BE2C (cell line): ENCODE data around the gene SNRPD3.
"Not testable (repeated sequence)": the region's sequence is repeated elsewhere in the genome, so short reads cannot be mapped to it uniquely, and the experiment has no call there.

Experiments used
- DNase-seq: peaks from one replicate; pipeline ENCODE4 v3.0.0-alpha.2; 2020
- H3K27me3 ChIP-seq: fragments of 250-450 bp; sonication (Bioruptor Pico); 2 replicates; pipeline ENCODE4 v1.5.1; 2020; ENCODE audit warnings: mild to moderate bottlenecking
- H3K36me3 ChIP-seq: fragments of 250-450 bp; sonication (Bioruptor Pico); 2 replicates; pipeline ENCODE4 v1.5.1; 2020; ENCODE audit warnings: mild to moderate bottlenecking
- H3K4me1 ChIP-seq: fragments of 250-450 bp; sonication (Bioruptor Pico); 2 replicates; pipeline ENCODE4 v1.5.1; 2020
- H3K4me3 ChIP-seq: 2 replicates; pipeline ENCODE4 v1.5.1; 2011; ENCODE audit warnings: low read depth, low read length
- H3K9me3 ChIP-seq: fragments of 250-450 bp; sonication (Bioruptor Pico); 2 replicates; pipeline ENCODE4 v1.5.1; 2020
- TF ChIP-seq, protein P1 (sequence below): IDR thresholded peaks from 2 replicates; pipeline ENCODE4 v1.5.1; 2012; ENCODE audit warnings: mild to moderate bottlenecking, low read depth, low read length

The SNRPD3 gene

DNA sequence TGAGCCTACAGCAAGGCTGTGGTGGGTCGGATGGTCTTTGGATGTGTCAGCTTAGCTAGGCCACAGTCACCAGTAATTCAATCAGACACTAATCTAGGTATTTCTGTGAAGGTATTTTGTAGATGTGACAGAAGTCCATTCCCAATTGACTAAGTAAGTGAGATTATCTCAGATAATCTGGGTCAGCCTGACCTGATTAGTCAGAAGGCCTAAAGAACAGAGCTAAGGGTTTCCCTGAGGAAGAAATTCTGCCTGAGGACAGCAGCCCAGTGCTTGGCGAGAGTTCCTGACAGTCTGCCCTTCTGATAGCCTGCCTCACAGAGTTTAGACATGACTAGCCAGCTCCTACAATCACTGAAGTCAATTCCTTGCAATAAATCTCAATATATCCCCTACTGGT, 29.6 kb upstream of the SNRPD3 start:
- Histone ChIP-seq H3K4me1 (peaks cover 23% of the 10 kb centered on the region), H3K4me3 (no peak overlapping the region), H3K27me3 (no peaks in the 10 kb centered on the region), H3K36me3 (no peaks in the 10 kb centered on the region), H3K9me3 (no peaks in the 10 kb centered on the region)
- DNase-seq = no peak
- TF ChIP-seq, protein P1, sequence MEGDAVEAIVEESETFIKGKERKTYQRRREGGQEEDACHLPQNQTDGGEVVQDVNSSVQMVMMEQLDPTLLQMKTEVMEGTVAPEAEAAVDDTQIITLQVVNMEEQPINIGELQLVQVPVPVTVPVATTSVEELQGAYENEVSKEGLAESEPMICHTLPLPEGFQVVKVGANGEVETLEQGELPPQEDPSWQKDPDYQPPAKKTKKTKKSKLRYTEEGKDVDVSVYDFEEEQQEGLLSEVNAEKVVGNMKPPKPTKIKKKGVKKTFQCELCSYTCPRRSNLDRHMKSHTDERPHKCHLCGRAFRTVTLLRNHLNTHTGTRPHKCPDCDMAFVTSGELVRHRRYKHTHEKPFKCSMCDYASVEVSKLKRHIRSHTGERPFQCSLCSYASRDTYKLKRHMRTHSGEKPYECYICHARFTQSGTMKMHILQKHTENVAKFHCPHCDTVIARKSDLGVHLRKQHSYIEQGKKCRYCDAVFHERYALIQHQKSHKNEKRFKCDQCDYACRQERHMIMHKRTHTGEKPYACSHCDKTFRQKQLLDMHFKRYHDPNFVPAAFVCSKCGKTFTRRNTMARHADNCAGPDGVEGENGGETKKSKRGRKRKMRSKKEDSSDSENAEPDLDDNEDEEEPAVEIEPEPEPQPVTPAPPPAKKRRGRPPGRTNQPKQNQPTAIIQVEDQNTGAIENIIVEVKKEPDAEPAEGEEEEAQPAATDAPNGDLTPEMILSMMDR = no peak

DNA sequence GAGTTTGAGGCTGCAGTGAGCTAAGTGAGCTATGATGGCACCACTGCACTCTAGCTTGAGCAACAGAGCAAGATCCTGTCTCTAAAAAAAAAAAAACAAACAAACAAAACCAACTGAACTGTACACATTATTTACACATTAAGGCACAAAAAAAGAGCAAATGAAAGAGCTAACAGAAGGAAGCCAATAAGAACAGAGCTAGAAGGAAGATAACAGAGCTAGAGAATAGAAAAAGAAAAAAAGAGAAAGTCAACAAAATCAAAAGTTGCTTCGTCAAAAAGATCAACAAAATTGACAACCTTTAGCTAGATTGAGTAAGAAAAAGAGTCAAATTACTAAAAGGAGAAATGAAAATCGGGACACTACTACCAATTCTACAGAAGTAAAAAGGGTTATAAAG, 25.9 kb upstream of the SNRPD3 start:
- Histone ChIP-seq H3K27me3 (no peaks in the 10 kb centered on the region), H3K36me3 (no peaks in the 10 kb centered on the region), H3K4me1 (peaks cover 2% of the 10 kb centered on the region; the same call in 1 of the 2 replicates), H3K9me3 (no peaks in the 10 kb centered on the region), H3K4me3 (no peak overlapping the region)
- no peak for DNase-seq
- TF ChIP-seq, protein P1 = no peak

DNA sequence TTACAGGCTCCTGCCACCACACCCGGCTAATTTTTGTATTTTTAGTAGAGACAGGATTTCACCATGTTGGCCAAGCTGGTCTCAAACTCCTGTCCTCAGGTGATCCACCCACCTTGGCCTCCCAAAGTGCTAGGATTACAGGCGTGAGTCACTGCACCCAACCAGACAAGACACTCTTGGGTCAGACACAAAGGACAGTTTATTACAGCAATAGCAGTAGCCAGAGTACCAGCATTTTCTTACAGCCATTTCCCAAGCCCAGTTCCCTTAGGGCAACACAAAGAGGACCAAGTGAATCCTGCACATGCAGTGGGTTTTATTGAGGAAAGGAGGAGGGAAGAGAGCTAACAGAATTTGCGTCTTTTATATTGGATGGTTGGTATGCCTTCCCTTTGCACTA, 24.8 kb upstream of the SNRPD3 start:
- H3K4me1 ChIP-seq, H3K27me3 ChIP-seq, H3K4me3 ChIP-seq, H3K9me3 ChIP-seq, H3K36me3 ChIP-seq, DNase-seq: not testable (repeated sequence)

DNA sequence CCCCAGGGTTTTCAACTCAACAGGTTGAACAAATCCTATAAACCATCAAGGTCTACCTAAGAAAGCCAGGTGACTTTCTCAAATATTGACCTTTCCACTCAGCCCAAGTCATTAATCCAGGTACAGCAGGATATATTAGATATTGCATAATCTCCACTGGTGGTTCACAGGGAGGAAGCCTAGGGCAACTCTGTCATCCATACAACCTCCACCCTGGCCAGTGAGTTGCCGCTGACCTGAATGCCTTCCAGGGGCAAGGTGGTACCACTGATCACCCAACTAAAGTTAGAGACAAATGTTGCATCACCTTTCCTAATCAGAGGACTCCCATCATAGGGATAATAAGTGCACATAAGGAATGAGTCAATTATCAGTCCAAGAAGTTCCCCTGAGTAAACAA, 23.7 kb upstream of the SNRPD3 start:
- Histone ChIP-seq H3K27me3 (no peaks in the 10 kb centered on the region), H3K36me3 (no peaks in the 10 kb centered on the region), H3K4me3 (no peak overlapping the region), H3K9me3 (no peaks in the 10 kb centered on the region), H3K4me1 (no peaks in the 10 kb centered on the region)
- DNase-seq = no peak
- TF ChIP-seq, protein P1 = no peak

DNA sequence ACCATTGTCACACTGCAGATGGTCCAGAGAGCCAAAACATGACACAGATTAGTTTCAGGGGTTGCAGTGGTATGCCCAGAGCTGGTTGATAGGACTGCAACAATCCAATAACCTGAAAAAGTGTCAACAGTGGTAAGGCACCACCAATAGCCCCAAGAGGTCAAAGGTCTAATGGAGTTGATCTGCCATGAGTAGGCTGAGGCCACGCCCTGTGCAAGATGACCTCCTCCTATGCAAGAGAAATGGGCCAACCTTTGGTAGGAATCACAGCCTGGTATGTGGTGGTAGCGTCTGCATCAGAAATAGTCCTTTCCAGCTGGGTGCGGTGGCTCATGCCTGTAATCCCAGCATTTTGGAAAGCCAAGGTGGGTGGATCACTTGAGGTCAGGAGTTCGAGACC, 20.5 kb upstream of the SNRPD3 start:
- H3K9me3 ChIP-seq = no peaks in the 10 kb centered on the region
- H3K4me1 ChIP-seq = no peaks in the 10 kb centered on the region
- H3K36me3 ChIP-seq = no peaks in the 10 kb centered on the region
- no peak overlapping the region for H3K4me3 ChIP-seq
- TF ChIP-seq, protein P1 = no peak
- DNase-seq = no peak
- no peaks in the 10 kb centered on the region for H3K27me3 ChIP-seq

DNA sequence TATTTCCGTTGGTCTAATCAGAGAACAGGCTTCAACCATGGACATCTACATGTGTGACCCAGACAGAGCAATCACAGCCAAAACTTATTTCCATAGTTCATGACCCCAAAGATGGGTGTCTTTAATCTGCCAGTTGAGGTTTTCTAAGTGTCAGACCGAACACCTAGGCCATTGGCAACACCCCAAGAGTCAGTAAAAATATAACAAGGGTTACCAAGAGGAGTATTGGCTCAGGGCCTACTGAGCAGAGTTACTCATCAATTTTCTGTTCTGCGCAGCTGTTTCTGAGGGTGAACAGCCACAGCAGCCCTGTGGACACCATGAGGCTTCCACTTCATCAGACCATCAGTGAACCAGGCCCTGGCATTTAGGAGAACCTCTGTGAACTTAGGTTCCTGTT, 19.7 kb upstream of the SNRPD3 start:
- no peak for DNase-seq
- no peaks in the 10 kb centered on the region for H3K4me1 ChIP-seq
- no peak overlapping the region for H3K4me3 ChIP-seq
- H3K9me3 ChIP-seq = no peaks in the 10 kb centered on the region
- no peaks in the 10 kb centered on the region for H3K27me3 ChIP-seq
- TF ChIP-seq, protein P1 = no peak
- H3K36me3 ChIP-seq = peaks cover 7% of the 10 kb centered on the region; the same call in 1 of the 2 replicates

DNA sequence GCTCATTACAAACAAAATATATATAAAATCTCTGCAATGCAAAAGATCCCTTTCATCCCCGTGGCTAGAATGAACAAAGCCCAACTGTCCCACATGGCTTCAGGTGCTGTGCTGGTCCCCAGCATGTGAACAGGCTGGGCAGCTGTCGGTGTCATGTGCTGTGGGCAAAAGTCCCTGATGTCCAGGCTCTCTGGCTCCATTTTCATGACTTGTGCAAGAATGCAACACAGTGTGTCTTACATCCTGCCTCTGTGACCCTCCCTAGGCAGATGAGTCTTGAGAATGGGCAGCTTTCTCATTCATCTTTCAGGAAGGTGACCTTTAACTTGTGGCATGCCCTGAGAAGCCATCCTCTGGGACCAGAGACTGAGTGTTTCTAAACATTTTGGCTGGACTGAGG, 15.3 kb upstream of the SNRPD3 start:
- Histone ChIP-seq H3K4me3 (no peak overlapping the region), H3K4me1 (peaks cover 5% of the 10 kb centered on the region), H3K36me3 (peaks cover 31% of the 10 kb centered on the region), H3K27me3 (no peaks in the 10 kb centered on the region), H3K9me3 (no peaks in the 10 kb centered on the region)
- TF ChIP-seq, protein P1 = no peak
- no peak for DNase-seq
